ENCODE data around the gene SEC31B. TPM values are rescaled to one million over a fixed set of nuclear protein-coding genes. Genes with fewer than 3 reads are reported as not detected.
A peak's percentile ranks its signal among the peaks of the same experiment; 100 is the strongest.

SEC31B gene
- total and polyA plus RNA-seq, 2 experiments from 2014 or later = 5.4 to 7.7 TPM

DNA sequence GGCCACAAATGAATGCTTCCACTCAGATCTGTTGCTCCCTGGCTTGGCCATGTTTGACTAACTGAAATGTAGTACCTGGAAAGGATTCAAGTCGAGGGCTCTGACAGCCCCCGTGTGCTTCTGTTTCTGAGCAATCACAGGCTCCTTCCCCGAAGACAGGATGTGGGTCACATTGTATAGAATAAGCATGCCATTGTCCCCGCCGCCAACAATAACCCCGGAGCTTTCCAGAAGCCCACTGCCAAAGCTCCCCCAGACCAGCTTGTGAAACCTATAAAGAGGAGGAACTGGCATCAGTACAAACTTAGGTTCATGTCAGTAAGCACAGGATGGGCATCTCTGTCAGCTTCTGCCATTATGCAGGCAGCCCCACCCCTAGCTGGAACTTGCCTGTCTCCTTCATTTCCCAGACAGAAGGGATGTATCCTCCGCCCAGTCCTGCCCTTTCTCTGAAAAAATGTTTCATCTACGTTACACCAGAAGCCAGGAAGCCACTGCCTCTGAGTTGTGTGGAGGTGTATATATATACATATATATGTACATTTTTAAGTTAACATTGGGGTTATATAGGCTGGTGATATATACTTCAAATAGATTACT, 10.3 kb downstream of the SEC31B start:
- H2AFZ ChIP-seq = no peak overlapping the region
- H3K9me3 ChIP-seq (ENCODE audit: low read depth) = no peaks in the 10 kb centered on the region
- no peak for DNase-seq (ENCODE audit: low spot score)
- TF ChIP-seq EZH2 (IDR thresholded peaks at IDR 0.05; ENCODE audit: borderline replicate concordance) = no peak
- TF ChIP-seq, protein P1, sequence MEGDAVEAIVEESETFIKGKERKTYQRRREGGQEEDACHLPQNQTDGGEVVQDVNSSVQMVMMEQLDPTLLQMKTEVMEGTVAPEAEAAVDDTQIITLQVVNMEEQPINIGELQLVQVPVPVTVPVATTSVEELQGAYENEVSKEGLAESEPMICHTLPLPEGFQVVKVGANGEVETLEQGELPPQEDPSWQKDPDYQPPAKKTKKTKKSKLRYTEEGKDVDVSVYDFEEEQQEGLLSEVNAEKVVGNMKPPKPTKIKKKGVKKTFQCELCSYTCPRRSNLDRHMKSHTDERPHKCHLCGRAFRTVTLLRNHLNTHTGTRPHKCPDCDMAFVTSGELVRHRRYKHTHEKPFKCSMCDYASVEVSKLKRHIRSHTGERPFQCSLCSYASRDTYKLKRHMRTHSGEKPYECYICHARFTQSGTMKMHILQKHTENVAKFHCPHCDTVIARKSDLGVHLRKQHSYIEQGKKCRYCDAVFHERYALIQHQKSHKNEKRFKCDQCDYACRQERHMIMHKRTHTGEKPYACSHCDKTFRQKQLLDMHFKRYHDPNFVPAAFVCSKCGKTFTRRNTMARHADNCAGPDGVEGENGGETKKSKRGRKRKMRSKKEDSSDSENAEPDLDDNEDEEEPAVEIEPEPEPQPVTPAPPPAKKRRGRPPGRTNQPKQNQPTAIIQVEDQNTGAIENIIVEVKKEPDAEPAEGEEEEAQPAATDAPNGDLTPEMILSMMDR (IDR thresholded peaks at IDR 0.05; ENCODE audit: poor library complexity) = no peak
- no peak for TF ChIP-seq EZH2phosphoT487 (IDR thresholded peaks at IDR 0.05; ENCODE audit: low read depth, severe bottlenecking, unreplicated experiment)
- 72% methylated on average over 8 of the region's 8 CpGs for WGBS (ENCODE audit: low lambda C conversion rate, missing lambda C conversion rate)
- no peak overlapping the region for H3K4me3 ChIP-seq
- no peaks in the 10 kb centered on the region for H3K79me2 ChIP-seq
- no peaks in the 10 kb centered on the region for H3K36me3 ChIP-seq (replicated peaks; ENCODE audit: insufficient read depth, low read depth)
- peaks cover 5% of the 10 kb centered on the region for H3K4me1 ChIP-seq (ENCODE audit: insufficient read depth)
- H3K27ac ChIP-seq = no peak overlapping the region
- H4K20me1 ChIP-seq (ENCODE audit: insufficient read depth, poor library complexity, severe bottlenecking) = no peaks in the 10 kb centered on the region
- no peak overlapping the region for H3K4me2 ChIP-seq
- H3K9me2 ChIP-seq (replicated peaks; ENCODE audit: insufficient read depth) = no peaks in the 10 kb centered on the region
- H3K27me3 ChIP-seq = no peaks in the 10 kb centered on the region

DNA sequence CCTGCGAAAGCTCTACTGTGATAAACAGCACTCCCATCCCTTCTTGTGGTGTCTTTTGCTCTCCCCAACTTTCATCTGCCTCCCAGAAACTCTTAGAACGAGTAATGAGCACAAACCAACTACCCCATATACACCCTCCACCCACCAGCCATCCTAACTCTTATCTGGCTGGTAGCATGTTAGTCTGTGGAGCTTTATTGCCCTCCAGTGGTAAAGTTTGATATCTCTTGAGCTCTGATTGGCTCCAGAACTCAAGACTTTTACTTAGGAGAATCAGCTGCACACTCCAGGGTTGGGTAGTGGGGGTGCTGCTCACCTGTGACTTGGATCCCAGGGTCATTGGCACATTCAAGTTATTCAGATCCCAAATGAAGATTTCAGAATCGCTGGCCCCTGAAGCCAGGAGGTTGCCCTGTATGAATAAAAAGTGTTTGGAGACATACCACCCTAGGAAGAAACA, 10.9 kb downstream of the SEC31B start:
- H3K4me2 ChIP-seq = no peak overlapping the region
- no peaks in the 10 kb centered on the region for H3K79me2 ChIP-seq
- DNase-seq (ENCODE audit: low spot score) = peak; percentile 70
- no peak overlapping the region for H2AFZ ChIP-seq
- no peaks in the 10 kb centered on the region for H3K9me3 ChIP-seq (ENCODE audit: low read depth)
- no peak for TF ChIP-seq EZH2phosphoT487 (IDR thresholded peaks at IDR 0.05; ENCODE audit: low read depth, severe bottlenecking, unreplicated experiment)
- TF ChIP-seq, protein P1 (IDR thresholded peaks at IDR 0.05; ENCODE audit: poor library complexity) = peak; percentile 63
- H3K36me3 ChIP-seq (replicated peaks; ENCODE audit: insufficient read depth, low read depth) = no peaks in the 10 kb centered on the region
- H3K27ac ChIP-seq = no peak overlapping the region
- no peaks in the 10 kb centered on the region for H4K20me1 ChIP-seq (ENCODE audit: insufficient read depth, poor library complexity, severe bottlenecking)
- H3K4me1 ChIP-seq (ENCODE audit: insufficient read depth) = peaks cover 12% of the 10 kb centered on the region
- WGBS (ENCODE audit: low lambda C conversion rate, missing lambda C conversion rate) = 40% methylated on average over 3 of the region's 3 CpGs
- no peaks in the 10 kb centered on the region for H3K27me3 ChIP-seq
- H3K9me2 ChIP-seq (replicated peaks; ENCODE audit: insufficient read depth) = no peaks in the 10 kb centered on the region
- H3K4me3 ChIP-seq = no peak overlapping the region

DNA sequence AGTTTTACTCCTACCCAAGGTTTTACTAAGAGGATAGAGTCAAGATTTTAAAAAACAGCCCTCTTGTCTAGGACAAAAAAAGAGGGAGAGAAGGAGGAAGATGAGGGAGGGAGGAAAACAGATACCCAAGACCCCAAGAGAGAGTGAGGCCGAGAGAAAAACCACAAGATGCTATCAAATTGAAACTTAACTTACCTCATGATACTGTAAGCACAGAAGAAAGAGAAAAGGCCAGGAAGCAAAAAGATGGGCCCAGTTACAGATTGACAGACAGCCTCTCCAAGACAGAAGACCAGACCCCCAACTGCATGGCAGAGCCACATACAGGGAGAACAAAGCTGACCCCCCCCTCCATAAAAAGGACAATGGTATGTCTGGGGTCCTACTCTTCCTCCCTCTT, 11.4 kb downstream of the SEC31B start:
- H3K27ac ChIP-seq = no peak overlapping the region
- H3K79me2 ChIP-seq = no peaks in the 10 kb centered on the region
- TF ChIP-seq, protein P1 (IDR thresholded peaks at IDR 0.05; ENCODE audit: poor library complexity) = no peak
- TF ChIP-seq EZH2 (IDR thresholded peaks at IDR 0.05; ENCODE audit: borderline replicate concordance) (no peak), EZH2phosphoT487 (IDR thresholded peaks at IDR 0.05; ENCODE audit: low read depth, severe bottlenecking, unreplicated experiment) (no peak)
- no peaks in the 10 kb centered on the region for H3K9me3 ChIP-seq (ENCODE audit: low read depth)
- H3K9me2 ChIP-seq (replicated peaks; ENCODE audit: insufficient read depth) = no peaks in the 10 kb centered on the region
- no peaks in the 10 kb centered on the region for H4K20me1 ChIP-seq (ENCODE audit: insufficient read depth, poor library complexity, severe bottlenecking)
- no peaks in the 10 kb centered on the region for H3K27me3 ChIP-seq
- peaks cover 14% of the 10 kb centered on the region for H3K4me1 ChIP-seq (ENCODE audit: insufficient read depth)
- H3K4me3 ChIP-seq = no peak overlapping the region
- DNase-seq (ENCODE audit: low spot score) = no peak
- WGBS (ENCODE audit: low lambda C conversion rate, missing lambda C conversion rate) = 75% methylated on average over 1 of the region's 1 CpG
- H3K4me2 ChIP-seq = no peak overlapping the region
- no peak overlapping the region for H2AFZ ChIP-seq
- no peaks in the 10 kb centered on the region for H3K36me3 ChIP-seq (replicated peaks; ENCODE audit: insufficient read depth, low read depth)
